DOHH2 (cell line): Measurements from ENCODE around the gene MEGF11.
A peak's percentile ranks its signal among the peaks of the same experiment; 100 is the strongest.

ENCODE experiments used
- CTCF ChIP-seq: fragments of 200-600 bp; sonication (generic); IDR thresholded peaks from one replicate; pipeline ENCODE4 v1.5.1; 2014; ENCODE audit warnings: antibody characterized with exemption, mild to moderate bottlenecking, low read depth, low read length; ENCODE audit not compliant: poor library complexity, severe bottlenecking
- EZH2phosphoT487 ChIP-seq: fragments of 200-600 bp; sonication (generic); IDR thresholded peaks from 2 replicates; pipeline ENCODE4 v1.6.1; 2017; ENCODE audit warnings: borderline replicate concordance, mild to moderate bottlenecking, antibody characterized with exemption, low read length, moderate library complexity, mixed read lengths

- TF ChIP-seq CTCF (peak; percentile 81), EZH2phosphoT487 (no peak)
Measured at GRCh38 chr15:66251790-66252684, 1.5 kb downstream of the MEGF11 start.
